SK-N-MC (cell line): ENCODE data around the gene FHIT.

ENCODE experiments used
- EZH2 ChIP-seq: fragments of 200-600 bp; sonication (generic); IDR thresholded peaks from one replicate; pipeline ENCODE4 v1.6.1; 2017; ENCODE audit warnings: antibody characterized with exemption
- FOXP2 ChIP-seq: optimal IDR thresholded peaks from 2 replicates; pipeline ENCODE3; 2011; ENCODE audit warnings: mild to moderate bottlenecking, moderate library complexity; ENCODE audit not compliant: insufficient read depth; ENCODE audit errors: extremely low read length, control extremely low read depth

GRCh38 chr3:60571511-60571910 lies 679.7 kb downstream of the FHIT start:
- no peak for TF ChIP-seq FOXP2
- TF ChIP-seq EZH2 = no peak
